ENCODE results near the gene MPPE1.

GRCh38 chr18:11925800-11926481, 17.8 kb upstream of the MPPE1 start:
- no peak for TF ChIP-seq CTCF (conservative IDR thresholded peaks at IDR 0.05; ENCODE audit: low read depth, low read length)
- TF ChIP-seq RAD21 (IDR thresholded peaks at IDR 0.05; ENCODE audit: low read length) = no peak
- TF ChIP-seq FOS (IDR thresholded peaks at IDR 0.05; ENCODE audit: low read depth, low read length) = no peak
- no peak for TF ChIP-seq BHLHE40 (IDR thresholded peaks at IDR 0.05; ENCODE audit: low read depth, low read length)
- TF ChIP-seq POLR2A (IDR thresholded peaks at IDR 0.05; ENCODE audit: low read depth, low read length) = no peak
- no peak for TF ChIP-seq CEBPB (IDR thresholded peaks at IDR 0.05; ENCODE audit: low read depth, low read length)
- TF ChIP-seq USF2 (IDR thresholded peaks at IDR 0.05; ENCODE audit: low read depth, low read length) = no peak
- TF ChIP-seq SMC3 (IDR thresholded peaks at IDR 0.05; ENCODE audit: low read depth, low read length) = no peak
- TF ChIP-seq MAZ (IDR thresholded peaks at IDR 0.05; ENCODE audit: borderline replicate concordance, low read depth, low read length) = no peak
- no peak for TF ChIP-seq MXI1 (IDR thresholded peaks at IDR 0.05; ENCODE audit: borderline replicate concordance, low read depth, low read length)
- TF ChIP-seq RCOR1 (IDR thresholded peaks at IDR 0.05; ENCODE audit: insufficient replicate concordance, low read length) = no peak
- TF ChIP-seq RFX5 (IDR thresholded peaks at IDR 0.05; ENCODE audit: low read depth, low read length) = no peak
- TF ChIP-seq NFE2L2 (IDR thresholded peaks at IDR 0.05; ENCODE audit: low read depth, low read length) = no peak

All from IMR-90 (cell line).